ENCODE data around the gene SLC22A7.

Gene SLC22A7

DNA sequence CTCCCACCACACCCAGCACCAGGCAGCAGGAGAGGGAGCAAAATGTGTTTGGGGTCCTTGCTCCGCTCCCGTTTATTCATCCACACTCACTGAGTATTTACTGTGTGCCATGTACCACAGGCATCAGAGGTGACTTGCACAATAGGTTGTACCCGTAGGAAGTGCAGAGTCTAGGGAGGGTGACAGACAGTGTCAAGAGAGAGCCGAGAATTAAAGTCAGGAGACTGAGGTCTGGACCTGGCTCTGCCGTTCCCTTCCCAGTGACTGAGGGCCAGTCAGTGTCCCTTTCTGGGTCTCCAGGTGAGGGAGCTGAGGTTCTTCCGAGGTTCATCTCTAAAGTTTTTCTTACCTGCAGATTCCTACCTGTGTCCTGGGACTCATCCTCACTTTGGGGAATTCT, 32.5 kb upstream of the SLC22A7 start:
- no peak for TF ChIP-seq ZBTB7A (IDR thresholded peaks at IDR 0.05; ENCODE audit: low read depth)
- no peak for TF ChIP-seq TEAD4 (IDR thresholded peaks at IDR 0.05)
- TF ChIP-seq NFIC (IDR thresholded peaks at IDR 0.05): no peak
- no peak for TF ChIP-seq REST (IDR thresholded peaks at IDR 0.05; ENCODE audit: low read depth)
- no peak for TF ChIP-seq TCF12 (IDR thresholded peaks at IDR 0.05; ENCODE audit: low read depth)
- TF ChIP-seq YY1 (IDR thresholded peaks at IDR 0.05; ENCODE audit: low read depth): no peak
- no peak for TF ChIP-seq EP300 (IDR thresholded peaks at IDR 0.05; ENCODE audit: borderline replicate concordance)
- TF ChIP-seq TAF1 (IDR thresholded peaks at IDR 0.05; ENCODE audit: low read depth): no peak
- no peak for TF ChIP-seq FOXM1 (IDR thresholded peaks at IDR 0.05; ENCODE audit: borderline replicate concordance, low read depth)
- TF ChIP-seq EGR1 (IDR thresholded peaks at IDR 0.05): no peak
- TF ChIP-seq RAD21 (IDR thresholded peaks at IDR 0.05; ENCODE audit: low read depth): no peak
- TF ChIP-seq CEBPB (IDR thresholded peaks at IDR 0.05): no peak
- no peak for TF ChIP-seq CREB1 (IDR thresholded peaks at IDR 0.05; ENCODE audit: low read depth)
- TF ChIP-seq, protein P1, sequence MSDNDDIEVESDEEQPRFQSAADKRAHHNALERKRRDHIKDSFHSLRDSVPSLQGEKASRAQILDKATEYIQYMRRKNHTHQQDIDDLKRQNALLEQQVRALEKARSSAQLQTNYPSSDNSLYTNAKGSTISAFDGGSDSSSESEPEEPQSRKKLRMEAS (IDR thresholded peaks at IDR 0.05): no peak
- TF ChIP-seq USF1 (IDR thresholded peaks at IDR 0.05): no peak

GRCh38 chr6:43267619-43268354, 30.3 kb upstream of the SLC22A7 start:
- TF ChIP-seq FOXM1 (IDR thresholded peaks at IDR 0.05; ENCODE audit: borderline replicate concordance, low read depth) (no peak), CREB1 (IDR thresholded peaks at IDR 0.05; ENCODE audit: low read depth) (no peak), EGR1 (IDR thresholded peaks at IDR 0.05) (no peak), USF1 (IDR thresholded peaks at IDR 0.05) (no peak), EP300 (IDR thresholded peaks at IDR 0.05; ENCODE audit: borderline replicate concordance) (no peak), RAD21 (IDR thresholded peaks at IDR 0.05; ENCODE audit: low read depth) (no peak), ZBTB7A (IDR thresholded peaks at IDR 0.05; ENCODE audit: low read depth) (no peak), CEBPB (IDR thresholded peaks at IDR 0.05) (no peak), TAF1 (IDR thresholded peaks at IDR 0.05; ENCODE audit: low read depth) (no peak), TCF12 (IDR thresholded peaks at IDR 0.05; ENCODE audit: low read depth) (no peak), TEAD4 (IDR thresholded peaks at IDR 0.05) (no peak), NFIC (IDR thresholded peaks at IDR 0.05) (no peak), YY1 (IDR thresholded peaks at IDR 0.05; ENCODE audit: low read depth) (no peak), REST (IDR thresholded peaks at IDR 0.05; ENCODE audit: low read depth) (no peak)
- TF ChIP-seq, protein P1 (IDR thresholded peaks at IDR 0.05): no peak

DNA sequence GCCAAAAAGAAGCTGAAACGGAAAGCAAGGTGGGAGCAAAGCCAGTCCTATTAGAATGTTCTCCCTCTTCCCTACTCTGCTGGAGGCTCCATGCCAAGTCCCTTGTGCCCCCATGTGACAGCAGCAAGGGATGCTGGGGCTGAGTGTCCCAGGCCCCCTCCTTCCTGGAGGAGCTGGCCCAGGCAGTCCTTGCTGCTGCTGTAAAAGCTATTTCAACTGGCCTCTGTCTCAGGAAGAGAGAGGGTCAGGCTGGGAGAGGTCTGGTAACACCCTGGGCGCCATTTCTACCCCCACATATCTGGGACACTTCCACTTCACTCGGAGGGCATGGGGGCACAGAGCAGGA, 29.7 kb upstream of the SLC22A7 start:
- TF ChIP-seq YY1 (IDR thresholded peaks at IDR 0.05; ENCODE audit: low read depth) (no peak), USF1 (IDR thresholded peaks at IDR 0.05) (no peak), CEBPB (IDR thresholded peaks at IDR 0.05) (no peak), TEAD4 (IDR thresholded peaks at IDR 0.05) (no peak), NFIC (IDR thresholded peaks at IDR 0.05) (no peak), RAD21 (IDR thresholded peaks at IDR 0.05; ENCODE audit: low read depth) (no peak), EP300 (IDR thresholded peaks at IDR 0.05; ENCODE audit: borderline replicate concordance) (no peak), EGR1 (IDR thresholded peaks at IDR 0.05) (no peak), REST (IDR thresholded peaks at IDR 0.05; ENCODE audit: low read depth) (no peak), FOXM1 (IDR thresholded peaks at IDR 0.05; ENCODE audit: borderline replicate concordance, low read depth) (no peak), TAF1 (IDR thresholded peaks at IDR 0.05; ENCODE audit: low read depth) (no peak)
- TF ChIP-seq, protein P1 (IDR thresholded peaks at IDR 0.05): no peak

Measured in Ishikawa (cell line).